SK-N-SH treated with all-trans-retinoic acid at 6 μM for 48 hours (cell line): ENCODE data around the gene DNMBP.
A peak's percentile ranks its signal among the peaks of the same experiment; 100 is the strongest.

ENCODE experiments used
- ATAC-seq: fragments of 200-7000 bp; cut with Tn5 transposase; 3 replicates; pipeline ENCODE4 v1.9.1; 2020; ENCODE audit warnings: mild to moderate bottlenecking, moderate library complexity
- ARNTL ChIP-seq: fragments of 450-650 bp; formaldehyde crosslinking; IDR thresholded peaks from 2 replicates; pipeline ENCODE4 v1.5.0; 2020; ENCODE audit warnings: low read depth, mild to moderate bottlenecking, moderate library complexity, borderline replicate concordance
- CREB5 ChIP-seq: fragments of 250-450 bp; sonication (Bioruptor Pico); IDR thresholded peaks from 2 replicates; pipeline ENCODE4 v1.5.1; 2020; ENCODE audit warnings: low read depth, mild to moderate bottlenecking, moderate library complexity
- CSDC2 ChIP-seq: fragments of 250-450 bp; sonication (Bioruptor Pico); IDR thresholded peaks from 2 replicates; pipeline ENCODE4 v1.5.0; 2020; ENCODE audit warnings: mild to moderate bottlenecking, moderate library complexity
- ESRRG ChIP-seq: fragments of 250-450 bp; sonication (Bioruptor Pico); IDR thresholded peaks from 2 replicates; pipeline ENCODE4 v1.6.1; 2021; ENCODE audit warnings: mild to moderate bottlenecking
- ISL1 ChIP-seq: fragments of 250-450 bp; sonication (Bioruptor Pico); IDR thresholded peaks from 2 replicates; pipeline ENCODE4 v2.1.2; 2022; ENCODE audit warnings: mild to moderate bottlenecking, moderate library complexity
- OSR1 ChIP-seq: fragments of 250-450 bp; sonication (Bioruptor Pico); IDR thresholded peaks from 2 replicates; pipeline ENCODE4 v1.8.0; 2022; ENCODE audit warnings: moderate library complexity, mild to moderate bottlenecking, inconsistent platforms
- PATZ1 ChIP-seq: fragments of 250-450 bp; sonication (Bioruptor Pico); IDR thresholded peaks from 2 replicates; pipeline ENCODE4 v1.8.0; 2020; ENCODE audit warnings: mild to moderate bottlenecking, moderate library complexity, borderline replicate concordance
- POU6F1 ChIP-seq: fragments of 250-450 bp; sonication (Bioruptor Pico); IDR thresholded peaks from 2 replicates; pipeline ENCODE4 v1.8.0; 2021; ENCODE audit warnings: low read depth, mild to moderate bottlenecking, moderate library complexity, borderline replicate concordance
- PPARA ChIP-seq: fragments of 250-450 bp; sonication (Bioruptor Pico); IDR thresholded peaks from 2 replicates; pipeline ENCODE4 v1.5.0; 2020; ENCODE audit warnings: mild to moderate bottlenecking, borderline replicate concordance
- RARB ChIP-seq: fragments of 250-450 bp; sonication (Bioruptor Pico); IDR thresholded peaks from 2 replicates; pipeline ENCODE4 v1.8.0; 2021; ENCODE audit warnings: mild to moderate bottlenecking, moderate library complexity
- SNAI2 ChIP-seq: fragments of 250-450 bp; sonication (Bioruptor Pico); IDR thresholded peaks from 2 replicates; pipeline ENCODE4 v1.5.0; 2020; ENCODE audit warnings: mild to moderate bottlenecking, moderate library complexity
- TCF4 ChIP-seq: fragments of 250-450 bp; sonication (Bioruptor Pico); IDR thresholded peaks from 2 replicates; pipeline ENCODE4 v1.8.0; 2021; ENCODE audit warnings: mild to moderate bottlenecking, moderate library complexity, borderline replicate concordance
- TOX ChIP-seq: fragments of 250-450 bp; sonication (Bioruptor Pico); IDR thresholded peaks from 2 replicates; pipeline ENCODE4 v1.8.0; 2021; ENCODE audit warnings: mild to moderate bottlenecking, moderate library complexity, borderline replicate concordance
- TSHZ2 ChIP-seq: fragments of 250-450 bp; sonication (Bioruptor Pico); IDR thresholded peaks from 2 replicates; pipeline ENCODE4 v1.5.0; 2020; ENCODE audit warnings: mild to moderate bottlenecking, moderate library complexity
- ZC3H10 ChIP-seq: fragments of 250-450 bp; sonication (Bioruptor Pico); IDR thresholded peaks from 2 replicates; pipeline ENCODE4 v1.5.1; 2021; ENCODE audit warnings: mild to moderate bottlenecking, moderate library complexity
- ZFP3 ChIP-seq: fragments of 250-450 bp; sonication (Bioruptor Pico); IDR thresholded peaks from 2 replicates; pipeline ENCODE4 v1.5.0; 2020; ENCODE audit warnings: mild to moderate bottlenecking, moderate library complexity
- ZFP30 ChIP-seq: fragments of 450-650 bp; formaldehyde crosslinking; IDR thresholded peaks from 2 replicates; pipeline ENCODE4 v1.5.0; 2022; ENCODE audit warnings: mild to moderate bottlenecking, moderate library complexity
- ZNF565 ChIP-seq: fragments of 450-650 bp; formaldehyde crosslinking; conservative IDR thresholded peaks from 2 replicates; pipeline ENCODE4 v1.5.0; 2020; ENCODE audit warnings: low read depth, mild to moderate bottlenecking, moderate library complexity
- ZNF70 ChIP-seq: fragments of 450-650 bp; formaldehyde crosslinking; IDR thresholded peaks from 2 replicates; pipeline ENCODE4 v1.5.0; 2020; ENCODE audit warnings: mild to moderate bottlenecking, moderate library complexity
- ZNF8 ChIP-seq: fragments of 450-650 bp; formaldehyde crosslinking; IDR thresholded peaks from 2 replicates; pipeline ENCODE4 v1.5.0; 2020; ENCODE audit warnings: mild to moderate bottlenecking, moderate library complexity

The DNMBP gene

GRCh38 chr10:99977916-99978315, 31.8 kb downstream of the DNMBP start:
- TF ChIP-seq CREB5: no peak
- TF ChIP-seq CSDC2 (CRISPR knock-in tag): no peak
- no peak for TF ChIP-seq PATZ1 (CRISPR knock-in tag)
- TF ChIP-seq ZNF565 (CRISPR knock-in tag): no peak
- TF ChIP-seq ISL1: no peak
- no peak for TF ChIP-seq ESRRG (CRISPR knock-in tag)
- TF ChIP-seq ZFP30 (CRISPR knock-in tag): no peak
- TF ChIP-seq ZC3H10: no peak
- TF ChIP-seq SNAI2: no peak
- no peak for TF ChIP-seq ZNF8 (CRISPR knock-in tag)
- TF ChIP-seq, all 23 proteins: peak for 0

GRCh38 chr10:99976886-99977665, 32.7 kb downstream of the DNMBP start:
- TF ChIP-seq ISL1: peak; percentile 46
- TF ChIP-seq SNAI2: no peak
- ATAC-seq: peak; percentile 85

More at GRCh38 chr10:99977916-99978315, 31.8 kb downstream of the DNMBP start:
- ATAC-seq: peak; percentile 4; the same call in 1 of the 3 replicates

GRCh38 chr10:99975942-99976809, 33.6 kb downstream of the DNMBP start:
- ATAC-seq: peak; percentile 11
- TF ChIP-seq ZFP30 (CRISPR knock-in tag): no peak
- no peak for TF ChIP-seq ZFP3 (CRISPR knock-in tag)
- TF ChIP-seq ZNF70 (CRISPR knock-in tag): no peak
- no peak for TF ChIP-seq PATZ1 (CRISPR knock-in tag)
- TF ChIP-seq ZNF8 (CRISPR knock-in tag): no peak
- TF ChIP-seq PPARA (CRISPR knock-in tag): no peak
- no peak for TF ChIP-seq ISL1
- TF ChIP-seq, all 23 proteins: peak for 0

- ATAC-seq: no peak
- no peak for TF ChIP-seq POU6F1 (CRISPR knock-in tag)
- no peak for TF ChIP-seq TCF4 (CRISPR knock-in tag)
Measured at GRCh38 chr10:99975106-99975829, 34.5 kb downstream of the DNMBP start.

- no peak for ATAC-seq
- TF ChIP-seq OSR1 (CRISPR knock-in tag) (no peak), ZFP3 (CRISPR knock-in tag) (no peak), ARNTL (CRISPR knock-in tag) (no peak), TOX (CRISPR knock-in tag) (no peak), TSHZ2 (CRISPR knock-in tag) (no peak), CREB5 (no peak), RARB (CRISPR knock-in tag) (no peak)
Measured at GRCh38 chr10:99973190-99973589, 36.6 kb downstream of the DNMBP start.
